ENCODE results near the gene CFAP92. TPM values are rescaled to one million over a fixed set of nuclear protein-coding genes. Genes with fewer than 3 reads are reported as not detected.

Gene CFAP92
- total RNA-seq, 1 donor from 2014 or later: under 0.01 TPM

DNA sequence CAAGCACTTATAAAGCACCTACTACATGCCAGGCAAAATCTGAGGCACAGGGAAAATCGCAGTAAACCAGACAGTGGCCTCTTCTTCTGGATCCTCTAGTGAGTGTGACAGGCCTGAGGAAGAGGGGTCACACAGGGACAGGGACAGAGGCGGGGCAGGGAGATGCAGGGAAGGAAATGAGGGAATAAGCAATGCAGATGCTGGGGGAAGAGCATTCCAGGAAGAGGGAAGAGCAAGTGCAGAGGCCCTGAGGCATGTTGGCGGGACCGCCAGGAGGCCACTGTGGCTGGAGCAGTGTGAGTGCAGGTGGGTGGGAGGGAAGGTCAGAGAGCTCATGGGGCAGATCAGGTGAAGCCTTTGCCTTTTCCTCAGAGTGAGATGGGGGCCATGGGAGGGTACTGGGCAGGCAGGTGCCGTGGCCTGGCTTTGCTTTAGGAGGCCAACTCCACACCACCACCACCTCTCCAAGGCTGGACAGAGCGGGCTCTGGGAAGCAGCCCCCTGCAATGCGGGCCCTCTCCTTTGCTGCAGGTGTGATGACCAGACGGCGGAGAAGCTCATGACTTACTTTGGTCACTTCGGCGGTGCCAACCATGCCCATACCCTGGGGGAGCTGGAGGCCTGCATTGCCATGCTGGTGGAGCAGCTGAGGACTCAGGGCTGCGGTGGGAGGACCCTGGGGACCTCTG is 39.9 kb upstream of the CFAP92 start:
- DNase-seq (ENCODE audit: low read depth): no peak
- Histone ChIP-seq H3K4me3 (ENCODE audit: low read depth, low read length) (no peak overlapping the region), H3K36me3 (ENCODE audit: control insufficient read depth, insufficient read depth, low read length) (no peaks in the 10 kb centered on the region), H3K27me3 (ENCODE audit: control insufficient read depth, insufficient read depth, low read length) (no peaks in the 10 kb centered on the region)
- FAIRE-seq: no peak
- TF ChIP-seq, protein P1, sequence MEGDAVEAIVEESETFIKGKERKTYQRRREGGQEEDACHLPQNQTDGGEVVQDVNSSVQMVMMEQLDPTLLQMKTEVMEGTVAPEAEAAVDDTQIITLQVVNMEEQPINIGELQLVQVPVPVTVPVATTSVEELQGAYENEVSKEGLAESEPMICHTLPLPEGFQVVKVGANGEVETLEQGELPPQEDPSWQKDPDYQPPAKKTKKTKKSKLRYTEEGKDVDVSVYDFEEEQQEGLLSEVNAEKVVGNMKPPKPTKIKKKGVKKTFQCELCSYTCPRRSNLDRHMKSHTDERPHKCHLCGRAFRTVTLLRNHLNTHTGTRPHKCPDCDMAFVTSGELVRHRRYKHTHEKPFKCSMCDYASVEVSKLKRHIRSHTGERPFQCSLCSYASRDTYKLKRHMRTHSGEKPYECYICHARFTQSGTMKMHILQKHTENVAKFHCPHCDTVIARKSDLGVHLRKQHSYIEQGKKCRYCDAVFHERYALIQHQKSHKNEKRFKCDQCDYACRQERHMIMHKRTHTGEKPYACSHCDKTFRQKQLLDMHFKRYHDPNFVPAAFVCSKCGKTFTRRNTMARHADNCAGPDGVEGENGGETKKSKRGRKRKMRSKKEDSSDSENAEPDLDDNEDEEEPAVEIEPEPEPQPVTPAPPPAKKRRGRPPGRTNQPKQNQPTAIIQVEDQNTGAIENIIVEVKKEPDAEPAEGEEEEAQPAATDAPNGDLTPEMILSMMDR (IDR thresholded peaks at IDR 0.05; ENCODE audit: insufficient read depth, low read length, severe bottlenecking): no peak

DNA sequence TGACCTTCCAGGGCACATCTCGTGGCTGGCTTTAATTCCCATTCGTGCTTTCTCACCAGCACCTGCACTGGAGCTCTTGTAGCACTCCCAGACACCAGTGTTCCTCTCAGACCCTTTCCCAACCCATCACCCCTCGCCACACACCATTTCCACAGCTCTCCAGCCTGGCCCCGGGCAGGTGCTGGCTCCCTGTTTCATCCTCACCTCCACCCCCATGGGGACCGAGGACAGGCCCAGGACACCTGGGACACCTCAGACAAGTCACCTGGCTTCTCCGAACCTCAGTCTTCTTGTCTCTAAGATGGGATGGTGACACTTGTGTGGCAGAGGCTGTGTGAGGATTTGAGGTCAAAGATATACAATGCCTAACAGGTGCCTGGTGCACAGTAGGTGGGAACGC is 39.3 kb upstream of the CFAP92 start:
- Histone ChIP-seq H3K4me3 (ENCODE audit: low read depth, low read length) (no peak overlapping the region), H3K36me3 (ENCODE audit: control insufficient read depth, insufficient read depth, low read length) (no peaks in the 10 kb centered on the region), H3K27me3 (ENCODE audit: control insufficient read depth, insufficient read depth, low read length) (no peaks in the 10 kb centered on the region)
- FAIRE-seq (no peak), DNase-seq (ENCODE audit: low read depth) (no peak)
- TF ChIP-seq, protein P1 (IDR thresholded peaks at IDR 0.05; ENCODE audit: insufficient read depth, low read length, severe bottlenecking): no peak

DNA sequence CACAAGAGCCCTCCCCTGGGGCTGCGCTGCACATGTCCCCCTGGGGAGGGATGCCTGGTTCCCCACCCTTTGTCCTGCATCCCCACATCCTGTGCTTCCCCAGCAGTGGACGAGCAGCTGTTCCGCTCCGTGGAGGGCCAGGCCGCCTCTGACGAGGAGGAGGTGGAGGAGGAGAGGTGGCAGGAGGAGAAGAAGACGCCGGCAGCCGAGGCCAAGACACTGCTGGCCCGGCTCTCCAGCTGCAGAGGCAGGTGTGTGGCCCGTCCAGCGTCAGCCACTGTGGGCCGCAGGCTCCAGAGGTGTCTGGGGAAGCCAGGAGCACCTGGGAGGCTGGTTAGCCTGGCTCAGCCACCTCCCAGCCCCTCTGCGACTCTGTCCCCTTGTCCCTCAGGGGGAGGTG is 38.8 kb upstream of the CFAP92 start:
- TF ChIP-seq, protein P1 (IDR thresholded peaks at IDR 0.05; ENCODE audit: insufficient read depth, low read length, severe bottlenecking): no peak
- no peak overlapping the region for H3K4me3 ChIP-seq (ENCODE audit: low read depth, low read length)
- no peak for DNase-seq (ENCODE audit: low read depth)
- H3K36me3 ChIP-seq (ENCODE audit: control insufficient read depth, insufficient read depth, low read length): no peaks in the 10 kb centered on the region
- H3K27me3 ChIP-seq (ENCODE audit: control insufficient read depth, insufficient read depth, low read length): no peaks in the 10 kb centered on the region
- no peak for FAIRE-seq

- Histone ChIP-seq H3K4me3 (ENCODE audit: low read depth, low read length) (no peak overlapping the region), H3K36me3 (ENCODE audit: control insufficient read depth, insufficient read depth, low read length) (no peaks in the 10 kb centered on the region), H3K27me3 (ENCODE audit: control insufficient read depth, insufficient read depth, low read length) (no peaks in the 10 kb centered on the region)
- FAIRE-seq (no peak), DNase-seq (ENCODE audit: low read depth) (no peak)
- TF ChIP-seq, protein P1 (IDR thresholded peaks at IDR 0.05; ENCODE audit: insufficient read depth, low read length, severe bottlenecking): no peak
Observed at GRCh38 chr3:129031476-129032215, 37.8 kb upstream of the CFAP92 start.

DNA sequence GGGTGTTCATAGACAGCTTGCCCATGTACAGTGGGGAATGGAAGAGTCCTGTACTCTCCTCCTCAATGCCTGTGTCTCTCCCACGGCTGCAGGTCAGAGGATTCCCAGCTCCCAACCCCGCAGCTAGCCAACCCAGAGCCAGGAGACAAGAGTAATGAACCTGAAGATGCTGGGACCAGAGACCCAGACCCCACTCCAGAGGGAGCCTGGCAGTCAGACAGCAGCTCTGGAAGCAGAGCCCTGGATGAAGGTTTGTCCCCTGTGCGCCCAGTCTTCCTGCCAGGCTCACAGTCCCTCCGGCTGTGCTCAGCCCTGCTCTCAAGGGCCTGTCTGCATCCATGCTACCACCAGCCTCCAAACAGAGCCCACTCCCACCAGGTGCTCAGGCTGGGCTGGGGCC is 36.7 kb upstream of the CFAP92 start:
- no peak overlapping the region for H3K4me3 ChIP-seq (ENCODE audit: low read depth, low read length)
- no peaks in the 10 kb centered on the region for H3K36me3 ChIP-seq (ENCODE audit: control insufficient read depth, insufficient read depth, low read length)
- H3K27me3 ChIP-seq (ENCODE audit: control insufficient read depth, insufficient read depth, low read length): no peaks in the 10 kb centered on the region
- DNase-seq (ENCODE audit: low read depth) (no peak), FAIRE-seq (no peak)
- TF ChIP-seq, protein P1 (IDR thresholded peaks at IDR 0.05; ENCODE audit: insufficient read depth, low read length, severe bottlenecking): no peak

Data from bronchial epithelial cell (primary cell).